ENCODE measurements around the gene PEX7. TPM values are rescaled to one million over a fixed set of nuclear protein-coding genes. Genes with fewer than 3 reads are reported as not detected.

PEX7 gene
- polyA plus RNA-seq, 1 experiment, result 8.9 TPM

DNA sequence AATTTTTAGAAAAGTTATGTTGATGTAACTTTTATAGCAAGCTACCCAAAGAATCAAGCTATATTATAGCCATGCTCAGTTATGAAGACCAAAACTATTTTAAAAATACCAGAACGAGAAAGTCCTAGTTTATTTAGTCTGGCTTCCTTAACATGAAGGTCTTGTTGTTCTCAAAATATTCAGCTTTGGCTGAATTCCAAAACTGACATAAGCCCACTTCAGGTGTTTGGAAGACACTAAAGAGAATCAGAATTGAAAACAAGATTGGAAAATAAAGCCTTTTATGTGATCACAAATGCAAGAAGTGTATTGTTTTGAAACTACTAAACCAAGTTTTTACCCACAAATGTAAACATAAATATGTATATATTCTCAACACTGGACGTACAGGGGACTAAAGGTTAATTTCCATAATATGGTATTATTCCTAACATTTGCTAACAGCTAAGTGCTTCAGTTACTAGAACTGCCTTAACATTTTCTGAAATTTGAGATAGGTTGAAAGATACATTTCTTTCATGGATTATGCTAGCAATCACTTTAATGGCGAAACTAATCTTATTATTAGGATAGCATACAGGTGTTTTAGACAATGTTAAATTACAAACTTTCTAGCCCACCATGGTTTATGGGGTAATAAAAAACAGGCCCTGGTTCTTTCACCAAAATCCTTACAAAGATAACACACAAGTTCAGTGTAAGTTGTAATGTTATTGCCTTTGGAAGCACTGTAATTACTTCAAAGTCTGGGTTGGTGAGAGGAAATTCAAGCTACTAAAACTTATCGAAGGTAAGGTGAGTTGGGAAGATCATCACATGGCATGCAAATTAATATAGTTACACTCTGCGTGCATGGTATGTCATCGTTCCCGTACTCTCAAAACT, 31.7 kb upstream of the PEX7 start:
- no peak for DNase-seq (ENCODE audit: low read depth, low spot score)
- TF ChIP-seq, protein P1, sequence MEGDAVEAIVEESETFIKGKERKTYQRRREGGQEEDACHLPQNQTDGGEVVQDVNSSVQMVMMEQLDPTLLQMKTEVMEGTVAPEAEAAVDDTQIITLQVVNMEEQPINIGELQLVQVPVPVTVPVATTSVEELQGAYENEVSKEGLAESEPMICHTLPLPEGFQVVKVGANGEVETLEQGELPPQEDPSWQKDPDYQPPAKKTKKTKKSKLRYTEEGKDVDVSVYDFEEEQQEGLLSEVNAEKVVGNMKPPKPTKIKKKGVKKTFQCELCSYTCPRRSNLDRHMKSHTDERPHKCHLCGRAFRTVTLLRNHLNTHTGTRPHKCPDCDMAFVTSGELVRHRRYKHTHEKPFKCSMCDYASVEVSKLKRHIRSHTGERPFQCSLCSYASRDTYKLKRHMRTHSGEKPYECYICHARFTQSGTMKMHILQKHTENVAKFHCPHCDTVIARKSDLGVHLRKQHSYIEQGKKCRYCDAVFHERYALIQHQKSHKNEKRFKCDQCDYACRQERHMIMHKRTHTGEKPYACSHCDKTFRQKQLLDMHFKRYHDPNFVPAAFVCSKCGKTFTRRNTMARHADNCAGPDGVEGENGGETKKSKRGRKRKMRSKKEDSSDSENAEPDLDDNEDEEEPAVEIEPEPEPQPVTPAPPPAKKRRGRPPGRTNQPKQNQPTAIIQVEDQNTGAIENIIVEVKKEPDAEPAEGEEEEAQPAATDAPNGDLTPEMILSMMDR (IDR thresholded peaks at IDR 0.05; ENCODE audit: low read depth, low read length), result no peak
- ChIA-PET POLR2A (no interaction called here), CTCF (interaction anchor here (0.7 to 7.6 kb wide), 6 partner anchors 32 to 209 kb away, joined by 3 to 221 read pairs (median 4); partner anchors contain the start of gene PEX7)
- no peaks in the 10 kb centered on the region for H3K27me3 ChIP-seq (ENCODE audit: control insufficient read depth, insufficient read depth, low read length)
- H3K4me3 ChIP-seq (ENCODE audit: low read depth, low read length), result peak overlapping the region; percentile 96
- no peak overlapping the region for H3K27ac ChIP-seq (ENCODE audit: low read depth, low read length)
- H3K9me3 ChIP-seq (ENCODE audit: control insufficient read depth, insufficient read depth, low read length), result peaks cover 3% of the 10 kb centered on the region; the same call in 1 of the 2 replicates

DNA sequence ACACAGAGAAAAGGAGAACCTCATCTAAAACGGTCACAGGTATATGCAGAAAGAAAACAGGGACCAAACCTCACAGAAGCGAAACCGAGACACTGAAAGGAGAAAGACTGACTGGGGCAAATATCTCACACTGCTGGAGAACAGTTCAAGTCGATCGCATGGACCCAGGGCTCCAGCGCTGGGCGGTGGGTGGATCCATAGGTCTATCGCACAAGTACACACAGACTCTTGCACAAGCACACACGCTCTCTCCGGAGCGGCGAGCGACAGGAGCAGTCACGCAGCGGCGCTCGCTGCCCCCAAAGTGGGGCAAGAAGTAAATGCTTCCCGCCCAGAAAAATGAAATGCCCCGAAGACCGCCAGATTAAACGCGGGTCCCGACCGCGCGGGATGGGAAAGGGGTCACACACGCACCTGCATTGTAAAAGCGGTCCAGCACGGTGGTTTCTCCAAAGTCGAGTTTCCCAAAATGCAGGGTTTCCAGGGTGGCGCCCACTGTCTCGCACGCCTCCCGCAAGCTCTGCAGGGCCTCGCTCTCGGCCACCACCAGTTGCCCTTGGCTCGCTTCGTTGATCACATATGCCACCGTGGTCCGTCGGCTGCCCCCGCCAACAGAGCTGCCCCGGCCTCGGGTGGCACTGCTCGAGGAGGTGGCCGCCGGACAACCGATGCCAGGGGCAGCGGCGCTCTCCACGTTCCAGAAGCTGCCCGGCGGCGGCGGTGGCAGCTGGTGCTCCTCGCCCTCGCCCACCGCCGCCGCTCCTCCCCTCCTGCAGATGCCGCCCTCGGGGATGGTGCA, 30.9 kb upstream of the PEX7 start:
- POLR2A ChIA-PET, result interaction anchor here (1.1 to 2.1 kb wide), 8 partner anchors 32 to 197 kb away, joined by 3 to 22 read pairs (median 6); no protein-coding TSS in a partner anchor
- H3K4me3 ChIP-seq (ENCODE audit: low read depth, low read length), result peak overlapping the region; percentile 96
- DNase-seq (ENCODE audit: low read depth, low spot score), result no peak

DNA sequence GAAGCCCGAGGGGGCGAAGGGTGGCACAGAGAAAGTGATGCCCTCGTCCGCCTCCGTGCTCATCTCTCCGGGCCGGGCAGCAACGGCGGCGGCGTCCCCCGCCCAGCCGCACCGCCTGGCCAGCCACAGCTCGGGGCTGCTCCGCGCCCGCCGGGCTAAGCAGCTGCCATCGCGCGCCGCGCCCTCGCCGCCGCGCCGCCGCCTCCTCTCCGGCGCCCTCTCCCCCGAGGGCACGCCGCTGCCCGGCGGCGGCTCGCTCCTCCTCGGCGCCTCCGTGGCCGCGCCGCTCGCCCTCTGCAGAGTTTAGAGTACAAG, 30.3 kb upstream of the PEX7 start:
- Histone ChIP-seq H3K27ac (ENCODE audit: low read depth, low read length) (no peak overlapping the region), H3K4me3 (ENCODE audit: low read depth, low read length) (peak overlapping the region; percentile 96), H3K9me3 (ENCODE audit: control insufficient read depth, insufficient read depth, low read length) (peaks cover 3% of the 10 kb centered on the region; the same call in 1 of the 2 replicates), H3K27me3 (ENCODE audit: control insufficient read depth, insufficient read depth, low read length) (no peaks in the 10 kb centered on the region)
- ChIA-PET CTCF (interaction anchor here (0.6 to 7.6 kb wide), 66 partner anchors 10 to 1341 kb away, joined by 3 to 221 read pairs (median 5); no protein-coding TSS in a partner anchor), POLR2A (interaction anchor here (1.0 to 2.1 kb wide), 10 partner anchors 31 to 502 kb away, joined by 3 to 22 read pairs (median 6); partner anchors contain the start of gene BCLAF1)
- DNase-seq (ENCODE audit: low read depth, low spot score), result no peak
- TF ChIP-seq, protein P1 (IDR thresholded peaks at IDR 0.05; ENCODE audit: low read depth, low read length), result no peak

More for the DNA sequence above, 30.9 kb upstream of the PEX7 start:
- H3K27ac ChIP-seq (ENCODE audit: low read depth, low read length), result peak overlapping the region; percentile 65
- H3K27me3 ChIP-seq (ENCODE audit: control insufficient read depth, insufficient read depth, low read length), result no peaks in the 10 kb centered on the region
- TF ChIP-seq, protein P1 (IDR thresholded peaks at IDR 0.05; ENCODE audit: low read depth, low read length), result no peak
- CTCF ChIA-PET, result interaction anchor here (0.6 to 7.6 kb wide), 62 partner anchors 9 to 1340 kb away, joined by 3 to 221 read pairs (median 5); partner anchors contain the start of gene PEX7
- peaks cover 3% of the 10 kb centered on the region; the same call in 1 of the 2 replicates for H3K9me3 ChIP-seq (ENCODE audit: control insufficient read depth, insufficient read depth, low read length)

DNA sequence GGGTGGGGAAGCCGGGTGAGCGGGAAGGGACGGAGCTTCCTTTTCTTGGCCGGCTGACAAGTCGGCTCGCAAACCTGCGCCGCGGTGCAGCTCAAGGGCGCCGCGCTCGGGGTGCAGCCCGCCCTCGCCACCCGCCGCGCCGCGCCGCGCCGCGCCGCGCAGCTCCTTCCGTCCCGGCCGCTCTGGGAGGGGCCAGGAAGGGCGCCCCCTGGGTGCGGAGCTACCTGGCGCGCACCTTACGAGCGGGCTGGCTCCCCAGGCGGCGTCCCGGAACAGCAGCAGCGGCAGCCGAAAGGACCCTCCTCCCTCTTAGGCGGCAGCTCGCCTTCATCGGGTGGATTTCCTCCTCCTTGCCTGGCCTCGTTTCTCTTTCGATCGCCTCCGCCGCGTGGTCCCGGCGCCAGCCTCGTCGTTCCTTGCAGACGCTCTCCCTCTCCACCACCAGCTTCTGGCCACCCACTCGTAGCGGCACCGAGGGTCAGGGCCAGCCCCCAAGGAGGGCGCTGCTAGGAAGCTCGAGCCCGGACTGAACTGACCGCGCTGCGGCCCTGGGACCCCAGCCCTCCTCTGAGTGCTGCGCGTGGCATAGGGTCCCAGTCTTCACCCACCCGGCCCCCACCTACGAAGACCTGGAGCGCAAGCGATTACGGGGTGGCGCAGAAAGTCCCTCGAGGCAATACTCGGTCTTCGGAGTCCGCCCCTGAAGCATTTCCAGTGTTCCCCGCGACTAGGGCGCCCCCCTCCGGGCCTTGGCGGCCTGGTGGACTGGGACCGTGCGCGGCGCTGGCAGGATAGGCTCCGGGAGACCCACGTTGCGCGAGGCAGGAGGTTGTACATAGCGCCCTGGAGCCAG, 29.8 kb upstream of the PEX7 start, which contains the start of gene MAP3K5:
TSS of gene MAP3K5 (minus strand) at position 68 of the 853 bp plus-strand sequence. CDS start 320 bp downstream, outside the sequence.
- H3K4me3 ChIP-seq (ENCODE audit: low read depth, low read length), result peak within 1 kb of the TSS; percentile 96
- CTCF ChIA-PET, result interaction anchor here (0.7 to 7.6 kb wide), 65 partner anchors 9 to 1341 kb away, joined by 3 to 221 read pairs (median 5); no protein-coding TSS in a partner anchor
- no peaks in the 10 kb centered on the region for H3K27me3 ChIP-seq (ENCODE audit: control insufficient read depth, insufficient read depth, low read length)
- peaks cover 3% of the 10 kb centered on the region; the same call in 1 of the 2 replicates for H3K9me3 ChIP-seq (ENCODE audit: control insufficient read depth, insufficient read depth, low read length)
- DNase-seq (ENCODE audit: low read depth, low spot score), result peak; percentile 69
- TF ChIP-seq, protein P1 (IDR thresholded peaks at IDR 0.05; ENCODE audit: low read depth, low read length), result peak; percentile 88
- H3K27ac ChIP-seq (ENCODE audit: low read depth, low read length), result peak within 1 kb of the TSS; percentile 92
- POLR2A ChIA-PET, result interaction anchor here (1.0 to 2.1 kb wide), 10 partner anchors 30 to 503 kb away, joined by 3 to 22 read pairs (median 6); partner anchors contain the start of gene BCLAF1
